ENCODE measurements around the gene PCBD1.

The PCBD1 gene

DNA sequence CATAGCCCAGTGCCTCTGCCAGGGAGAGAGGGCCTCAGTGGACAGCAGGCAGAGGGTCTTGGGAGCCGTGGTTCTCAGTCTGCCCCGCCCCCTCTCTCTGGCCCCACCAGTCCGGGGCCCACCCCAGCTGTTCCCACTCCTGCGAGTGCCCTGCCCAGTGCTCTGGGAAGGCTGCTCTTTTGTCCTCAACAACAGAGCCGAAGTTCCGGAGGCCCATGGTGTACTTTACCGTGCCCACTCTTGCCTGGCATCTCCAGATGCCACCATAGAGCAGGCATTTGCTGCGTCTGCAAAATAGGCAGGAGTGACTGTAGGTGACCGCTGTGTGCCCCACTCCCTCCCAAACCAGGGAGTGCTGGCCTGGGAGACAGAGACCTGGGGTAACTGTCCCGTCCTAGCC lies 29.3 kb upstream of the PCBD1 start:
- no peak for DNase-seq (ENCODE audit: low spot score)

DNA sequence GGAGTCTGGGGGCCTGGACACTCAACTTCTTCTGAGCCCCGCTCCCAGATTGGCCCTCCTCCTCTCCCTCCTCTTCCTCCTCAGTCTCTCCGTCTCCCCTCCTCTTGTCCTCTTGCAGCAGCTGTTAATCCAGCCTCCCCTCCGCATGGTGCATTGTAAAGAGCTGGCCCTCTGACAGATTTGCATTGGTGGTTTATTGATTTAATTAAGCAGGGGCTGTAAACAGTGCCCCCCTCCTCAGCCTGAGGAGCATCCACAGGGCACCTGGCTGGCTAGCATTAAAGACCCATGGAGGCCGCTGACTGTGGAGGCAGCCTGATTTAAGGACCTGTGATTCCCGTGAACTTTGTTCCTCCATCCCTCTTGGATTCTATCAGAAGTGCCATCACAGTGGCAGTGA lies 28.9 kb upstream of the PCBD1 start:
- no peak for DNase-seq (ENCODE audit: low spot score)

DNA sequence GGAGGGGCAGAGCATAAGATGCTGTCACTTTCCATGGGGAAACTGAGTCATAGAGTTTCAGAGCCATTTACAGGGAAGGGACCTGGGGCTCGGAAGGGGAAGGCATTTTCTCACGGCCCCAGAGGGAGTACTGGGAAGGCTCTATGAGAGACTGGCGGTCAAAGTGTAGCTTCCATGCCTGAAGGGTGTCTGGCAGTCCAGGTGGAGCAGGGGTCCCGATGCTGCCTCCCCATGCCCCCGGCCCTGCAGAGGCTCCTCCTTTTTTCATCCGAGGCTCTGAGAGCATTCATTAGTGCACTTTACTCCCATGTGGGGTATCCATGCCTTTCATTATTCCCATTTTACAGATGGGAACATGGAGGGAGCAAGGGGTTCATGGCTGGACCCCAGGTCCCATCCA lies 27.9 kb upstream of the PCBD1 start:
- DNase-seq (ENCODE audit: low spot score) = no peak

DNA sequence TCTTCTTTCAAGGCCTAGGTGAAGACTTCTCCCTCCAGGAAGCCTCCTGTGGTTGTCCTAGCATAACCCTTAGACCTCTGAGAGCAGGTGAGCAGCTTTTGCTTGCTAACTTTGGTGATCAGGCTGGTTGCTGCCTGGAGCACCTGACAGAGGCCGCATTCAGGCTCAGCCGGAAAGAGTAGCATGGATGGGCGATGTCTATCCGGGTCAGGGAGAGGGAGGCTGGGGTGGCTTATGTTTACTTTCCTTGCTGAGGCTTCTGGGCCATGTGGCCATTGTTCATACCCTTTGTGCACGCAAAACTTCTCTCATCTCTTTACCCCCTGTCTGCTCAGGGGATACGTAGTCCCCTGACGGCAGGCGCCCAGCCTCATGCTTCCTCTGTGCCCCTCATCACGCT lies 27.4 kb upstream of the PCBD1 start:
- no peak for DNase-seq (ENCODE audit: low spot score)

DNA sequence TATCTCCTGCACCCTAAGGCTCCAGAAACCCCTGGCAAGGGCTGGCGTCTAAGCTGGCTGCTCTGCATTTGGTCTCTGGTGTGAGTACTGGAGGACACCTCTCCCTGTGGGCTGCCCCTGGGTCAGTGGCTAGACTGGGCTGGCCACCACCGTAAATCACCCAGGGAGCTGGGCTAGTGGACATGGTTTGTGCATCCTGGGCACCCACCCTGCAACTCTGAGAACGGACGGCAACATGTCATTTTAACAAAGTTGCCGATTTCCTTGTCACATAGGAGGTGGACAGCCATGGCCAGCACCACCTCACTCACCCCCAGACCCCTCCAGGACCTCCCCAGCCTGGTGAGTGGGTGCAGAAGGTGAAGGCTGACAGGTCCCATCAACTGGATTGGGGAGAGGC lies 26.8 kb upstream of the PCBD1 start:
- no peak for DNase-seq (ENCODE audit: low spot score)

DNA sequence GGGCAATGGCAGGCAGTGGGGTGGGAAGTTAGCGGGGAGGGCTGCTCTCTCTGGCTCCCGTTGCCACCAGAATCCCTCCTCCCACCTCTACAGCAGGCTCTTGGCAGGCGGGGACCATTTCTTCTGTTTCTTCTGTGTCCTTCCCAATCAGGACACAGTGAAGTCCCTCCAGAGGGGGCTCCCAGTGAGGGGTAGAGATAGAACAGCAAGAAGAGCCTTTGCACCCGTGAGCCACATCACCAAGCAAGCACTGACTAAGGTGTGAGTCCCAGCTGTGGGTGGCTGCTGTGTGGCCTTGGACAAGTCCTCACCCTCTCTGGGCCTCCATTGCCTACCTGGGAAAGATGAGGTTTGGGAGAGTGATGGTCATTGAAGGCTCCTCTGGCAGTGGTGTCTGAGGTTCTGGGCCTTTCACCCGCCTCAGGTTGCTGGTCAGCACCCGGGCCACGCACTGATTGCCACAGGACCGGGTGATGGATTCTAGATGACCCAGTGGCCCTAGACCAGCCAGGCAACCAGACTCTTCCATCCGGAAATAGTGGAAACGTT lies 26.0 kb upstream of the PCBD1 start:
- DNase-seq (ENCODE audit: low spot score) = no peak

DNA sequence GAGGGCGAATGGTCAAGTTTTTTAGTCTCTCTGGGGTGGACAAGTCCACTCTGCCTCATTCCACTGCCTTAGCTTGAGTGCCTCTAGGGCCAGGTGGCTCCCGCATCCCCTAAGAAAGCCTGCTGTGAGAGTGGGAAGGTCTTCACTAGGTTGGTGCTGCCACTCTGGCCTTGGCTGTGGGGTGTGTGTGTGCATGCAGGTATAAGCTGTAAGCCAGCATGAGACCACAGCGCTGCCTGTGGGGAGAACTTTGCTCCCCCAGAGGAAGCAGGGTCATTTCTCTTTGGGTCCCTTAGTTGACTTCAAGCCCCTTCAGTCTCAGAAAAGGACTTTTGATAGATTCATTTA lies 25.5 kb upstream of the PCBD1 start:
- DNase-seq (ENCODE audit: low spot score) = no peak

DNA sequence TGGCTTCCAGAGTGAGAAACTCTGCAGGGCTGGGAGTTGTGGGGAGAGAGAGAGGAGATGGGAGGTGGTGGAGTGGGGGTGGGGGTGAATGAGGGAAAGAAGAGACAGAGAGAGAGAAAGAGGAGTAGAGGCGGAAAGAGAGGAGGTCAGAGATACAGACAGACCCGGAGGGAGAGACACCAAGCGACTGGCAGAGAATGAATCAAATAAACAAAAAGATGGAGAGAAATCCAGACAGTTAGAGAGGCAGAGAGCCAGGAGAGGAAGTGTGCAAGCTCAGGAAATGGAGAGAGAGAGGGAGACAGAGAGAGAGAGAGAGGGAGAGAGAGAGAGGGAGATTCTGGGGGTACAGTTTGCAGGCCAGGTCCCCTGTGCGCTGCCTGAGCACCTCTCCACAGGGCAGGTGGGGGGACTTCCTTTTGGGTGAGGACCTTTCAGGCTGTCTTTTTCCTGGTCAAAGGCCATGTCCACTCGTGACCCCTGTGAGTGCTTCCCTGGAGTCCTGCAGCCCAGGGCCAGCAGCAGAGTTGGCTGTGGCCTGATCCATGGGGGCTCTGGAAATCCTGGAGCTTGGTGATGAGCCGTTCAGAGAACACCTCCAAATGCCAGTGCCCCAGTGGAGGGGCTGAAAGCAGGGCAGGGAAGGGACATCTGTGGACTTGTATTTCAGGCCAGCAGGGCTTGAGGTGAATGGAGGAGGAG lies 25.0 kb upstream of the PCBD1 start:
- no peak for DNase-seq (ENCODE audit: low spot score)

DNA sequence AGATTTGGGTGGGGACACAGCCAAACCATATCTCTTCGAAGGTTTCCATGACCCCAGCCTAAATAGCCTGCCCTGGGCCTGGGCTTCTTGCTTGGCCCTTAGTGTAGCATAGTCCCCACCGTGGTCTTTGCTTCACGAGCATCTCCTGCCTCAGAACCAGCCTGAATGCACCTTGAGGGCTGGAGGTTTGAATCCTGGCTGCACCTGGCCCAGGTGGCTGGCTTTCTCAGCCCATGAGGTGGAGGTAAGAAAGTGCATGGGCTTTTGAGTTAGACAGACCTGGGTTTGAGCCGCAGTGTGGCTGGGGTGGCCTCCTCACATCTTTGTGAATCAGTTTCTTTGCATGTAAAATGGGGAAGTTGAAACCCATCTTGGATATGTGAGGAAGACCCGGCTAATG lies 24.2 kb upstream of the PCBD1 start:
- no peak for DNase-seq (ENCODE audit: low spot score)

DNA sequence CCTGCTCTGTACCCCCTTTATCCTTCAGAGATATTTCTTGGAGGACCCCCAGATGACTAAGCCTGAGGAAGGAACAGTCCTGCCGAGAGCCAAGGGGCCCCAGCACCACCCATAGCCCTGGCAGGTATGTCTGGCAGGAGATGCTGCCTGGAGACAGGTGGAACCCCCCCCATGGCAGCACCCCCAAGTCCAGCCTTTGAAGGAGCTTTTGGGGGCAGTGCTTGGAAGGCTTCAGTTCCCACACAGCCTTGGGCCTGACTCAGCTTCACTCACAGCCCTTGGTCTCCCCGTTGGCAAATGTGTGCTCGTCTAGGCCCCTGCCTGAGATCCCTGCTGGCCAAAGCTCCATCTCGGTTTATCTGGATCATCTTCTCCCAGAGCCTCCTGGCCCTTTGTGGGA lies 23.0 kb upstream of the PCBD1 start:
- DNase-seq (ENCODE audit: low spot score) = no peak

DNA sequence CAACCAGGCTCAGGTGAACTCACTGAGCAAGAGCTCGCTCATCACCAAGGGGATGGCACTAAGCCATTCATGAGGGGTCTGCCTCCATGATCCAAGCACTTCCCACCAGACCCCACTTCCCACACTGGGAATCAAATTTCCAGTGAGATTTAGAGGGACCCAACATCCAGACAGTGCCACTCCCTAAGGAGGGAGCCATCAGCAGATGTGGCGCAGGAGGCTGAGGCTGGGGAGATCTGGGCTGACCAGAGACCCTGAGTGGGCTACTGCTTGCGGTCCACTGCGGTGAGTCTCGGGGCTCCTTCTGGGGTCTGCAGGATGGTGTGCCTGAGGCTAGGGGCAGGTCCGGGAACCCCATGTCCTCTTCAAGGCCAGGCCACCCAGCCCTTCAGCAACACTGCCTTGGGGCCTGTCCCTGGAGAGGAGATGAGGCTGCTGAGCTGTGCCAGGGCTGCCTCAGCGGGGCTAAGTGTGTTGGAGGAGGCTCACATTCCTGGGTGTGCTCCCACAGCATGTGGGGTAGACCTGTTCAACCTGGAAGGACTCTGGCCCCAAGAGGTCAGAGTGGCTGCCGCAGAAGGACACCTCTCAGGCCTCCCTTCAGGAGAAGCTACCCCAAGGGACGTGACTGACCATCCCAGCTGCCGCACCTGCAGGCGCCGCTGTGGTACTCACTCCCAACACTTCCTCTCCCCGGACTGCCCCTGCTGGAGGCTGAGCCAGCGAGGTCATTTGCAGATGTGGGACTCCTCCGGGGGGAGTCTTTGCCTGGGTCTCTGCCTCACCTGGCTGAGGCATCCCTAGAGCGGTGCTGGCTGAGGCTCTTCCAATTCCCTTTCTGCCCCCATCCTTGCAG lies 22.3 kb upstream of the PCBD1 start:
- no peak for DNase-seq (ENCODE audit: low spot score)

DNA sequence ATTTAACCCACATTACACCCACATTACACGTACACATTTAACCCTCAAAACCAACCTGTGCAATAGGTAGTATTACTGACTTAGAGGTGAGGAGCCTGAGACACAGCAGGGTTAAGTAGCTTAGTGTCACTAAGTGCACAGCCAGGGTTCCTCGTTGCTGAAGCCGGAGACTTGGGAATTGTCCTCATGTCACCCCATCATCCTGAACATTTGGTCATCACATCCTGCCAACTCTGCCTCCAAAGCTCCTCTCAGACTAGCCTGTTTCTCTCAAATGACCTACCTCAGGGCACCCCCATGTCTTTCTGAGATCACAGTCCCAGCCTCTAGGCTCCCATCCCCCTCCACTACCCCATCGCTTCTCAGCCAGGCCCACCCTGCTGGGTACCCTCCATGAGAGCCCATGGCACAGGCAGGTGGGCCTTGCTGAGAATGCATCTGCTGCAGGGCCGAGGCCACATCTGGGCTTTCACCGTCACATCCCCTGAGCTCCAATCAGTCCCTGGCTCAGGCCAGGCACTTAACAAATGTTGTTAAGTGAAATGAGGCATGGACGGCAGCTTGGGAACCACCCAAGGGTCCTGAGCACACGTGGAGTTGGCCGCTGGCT lies 21.1 kb upstream of the PCBD1 start:
- DNase-seq (ENCODE audit: low spot score) = peak; percentile 41

DNA sequence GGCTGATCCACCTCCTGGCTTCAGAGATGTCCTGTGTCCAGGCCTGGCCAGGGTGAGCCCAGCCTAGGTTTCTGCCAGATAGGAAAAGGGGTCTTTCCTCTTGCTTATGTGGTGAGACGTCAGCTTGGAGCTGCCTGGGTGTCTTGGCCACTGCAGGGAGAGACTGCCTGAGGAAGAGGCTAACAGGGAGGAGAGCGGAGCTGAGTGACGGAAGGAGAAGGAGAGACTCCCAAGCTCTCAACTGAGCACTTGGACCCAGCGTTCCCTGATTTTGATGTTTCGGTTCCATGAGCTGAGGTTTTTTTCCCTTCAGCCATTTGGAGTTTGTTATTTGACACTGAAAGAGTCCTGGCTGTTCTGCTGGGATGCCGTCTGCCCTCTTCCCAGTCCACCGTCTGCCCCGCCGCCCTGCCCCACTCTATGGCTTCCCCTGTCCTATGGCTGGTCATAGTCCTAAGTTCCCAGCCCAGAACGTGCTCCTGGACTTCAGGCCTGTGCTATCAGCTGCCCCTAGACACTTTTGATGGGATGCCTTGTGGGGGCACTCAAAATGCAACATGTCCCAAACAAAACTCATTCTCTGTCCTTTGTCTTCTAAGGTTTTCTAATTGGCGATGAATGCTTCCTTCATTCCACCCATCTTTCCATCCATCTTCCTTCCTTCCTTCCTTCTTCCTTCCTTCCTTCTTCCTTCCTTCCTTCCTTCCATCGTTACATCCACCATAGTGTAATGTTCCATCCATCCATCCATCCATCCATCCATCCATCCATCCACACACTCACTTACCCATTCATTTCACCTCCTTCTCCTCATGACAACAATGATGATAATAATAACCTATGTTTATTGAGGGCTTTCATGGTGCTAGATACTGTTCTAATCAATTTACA lies 20.3 kb upstream of the PCBD1 start:
- DNase-seq (ENCODE audit: low spot score) = no peak

DNA sequence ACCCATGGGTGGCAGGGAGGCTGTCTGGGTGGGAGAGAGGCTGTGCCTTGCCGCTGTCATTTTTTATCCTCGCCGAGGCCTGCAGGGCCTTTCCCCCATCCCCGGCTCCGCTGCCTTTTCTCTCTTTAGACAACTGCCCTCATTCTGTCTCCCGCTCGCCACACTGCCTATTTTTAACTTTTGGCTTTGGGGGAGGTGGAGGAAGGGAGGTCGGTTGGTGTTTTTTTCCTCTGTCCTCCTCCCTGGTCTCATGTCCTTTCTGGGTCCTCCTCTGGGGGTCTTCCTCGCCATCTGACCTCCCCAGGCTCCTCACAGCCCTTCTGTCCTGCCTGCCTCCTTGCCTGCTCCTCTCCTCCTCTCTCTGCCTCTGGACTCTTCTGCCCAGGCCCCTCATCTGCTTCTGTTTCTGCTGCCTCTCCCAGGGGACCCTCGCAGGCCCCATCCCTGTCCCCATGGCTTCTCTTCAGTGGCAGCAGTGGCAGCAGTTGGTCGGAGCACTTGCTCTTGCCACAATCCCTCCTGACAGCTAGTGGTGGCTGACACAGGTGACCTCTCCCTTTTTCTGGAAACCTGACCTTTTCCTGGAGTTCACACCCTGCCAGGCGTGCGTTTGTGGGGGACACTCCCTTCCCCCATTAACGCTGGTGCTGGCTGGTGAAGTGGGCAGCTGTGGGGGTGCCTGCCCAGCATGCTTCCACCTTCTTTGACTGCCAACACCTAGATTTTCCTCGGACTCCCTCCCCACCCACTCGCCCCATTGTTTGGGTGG lies 19.5 kb upstream of the PCBD1 start:
- no peak for DNase-seq (ENCODE audit: low spot score)

DNA sequence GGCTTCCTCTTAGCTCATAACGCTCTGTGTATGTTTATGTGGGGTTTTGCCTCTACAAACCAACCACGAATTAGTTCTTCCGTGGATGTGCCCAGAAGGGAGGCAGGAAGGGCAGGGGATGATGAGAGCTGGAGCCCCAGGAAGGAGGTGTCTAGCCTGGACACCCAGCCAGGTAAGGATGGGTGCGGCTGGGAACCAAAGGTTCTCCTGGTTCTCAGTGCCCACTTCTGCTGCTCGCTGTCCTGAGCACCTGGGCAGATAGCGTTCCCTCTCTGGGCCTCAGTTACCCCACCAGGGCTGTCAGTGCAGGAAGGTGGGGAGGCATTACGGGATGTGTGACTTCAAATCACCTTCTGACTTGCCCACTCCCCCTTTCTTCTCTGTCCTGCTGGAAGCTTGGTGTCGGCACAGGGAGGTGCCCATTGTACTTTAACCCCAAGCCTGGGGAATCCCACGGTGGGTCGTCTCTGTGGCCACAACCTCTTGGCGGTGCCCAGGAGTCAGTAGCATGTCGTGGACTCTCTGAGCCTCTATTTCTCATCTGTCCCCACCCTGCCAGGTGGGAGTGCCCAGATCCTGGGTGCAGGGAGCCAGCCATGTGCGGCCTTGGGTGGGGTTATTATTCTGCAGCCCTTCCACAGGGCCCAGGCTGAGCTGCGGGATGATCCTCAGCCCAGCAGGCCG lies 18.7 kb upstream of the PCBD1 start:
- DNase-seq (ENCODE audit: low spot score) = no peak

DNA sequence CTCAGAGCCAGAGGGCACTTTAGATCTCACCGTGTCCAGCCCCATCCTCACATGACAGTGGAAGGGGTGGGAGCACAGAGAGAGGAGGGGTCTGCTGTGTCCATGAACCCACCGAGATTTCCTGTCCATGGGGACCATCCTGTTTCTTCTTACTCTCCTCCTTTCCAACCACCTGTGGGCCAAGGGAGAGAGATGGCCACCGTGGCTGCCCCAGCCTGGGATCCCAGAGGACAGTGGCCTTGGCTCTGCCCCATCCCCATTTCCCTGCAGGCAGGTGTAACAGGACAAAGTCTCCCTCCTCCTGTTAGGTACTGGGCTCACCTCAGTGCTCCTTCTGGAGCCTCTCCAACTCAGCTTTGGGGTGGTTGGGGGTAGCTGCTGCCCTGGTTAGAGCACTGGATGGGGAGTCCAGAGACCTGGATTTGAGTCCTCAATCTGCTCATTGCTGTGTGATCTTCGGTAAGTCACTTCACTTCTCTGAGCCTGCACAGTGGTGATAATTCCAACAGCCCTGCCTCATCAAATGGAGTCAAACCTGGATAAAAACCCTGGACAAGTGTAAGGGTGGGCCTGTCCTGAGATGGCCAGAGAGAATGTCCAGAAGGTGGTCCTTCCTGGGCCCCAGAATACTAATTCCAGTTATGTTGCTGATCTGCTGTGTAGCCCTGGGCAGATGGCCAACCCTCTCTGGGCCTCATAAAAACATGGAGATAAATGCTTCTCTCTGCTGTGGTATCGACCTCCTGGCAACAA lies 17.8 kb upstream of the PCBD1 start:
- no peak for DNase-seq (ENCODE audit: low spot score)

DNA sequence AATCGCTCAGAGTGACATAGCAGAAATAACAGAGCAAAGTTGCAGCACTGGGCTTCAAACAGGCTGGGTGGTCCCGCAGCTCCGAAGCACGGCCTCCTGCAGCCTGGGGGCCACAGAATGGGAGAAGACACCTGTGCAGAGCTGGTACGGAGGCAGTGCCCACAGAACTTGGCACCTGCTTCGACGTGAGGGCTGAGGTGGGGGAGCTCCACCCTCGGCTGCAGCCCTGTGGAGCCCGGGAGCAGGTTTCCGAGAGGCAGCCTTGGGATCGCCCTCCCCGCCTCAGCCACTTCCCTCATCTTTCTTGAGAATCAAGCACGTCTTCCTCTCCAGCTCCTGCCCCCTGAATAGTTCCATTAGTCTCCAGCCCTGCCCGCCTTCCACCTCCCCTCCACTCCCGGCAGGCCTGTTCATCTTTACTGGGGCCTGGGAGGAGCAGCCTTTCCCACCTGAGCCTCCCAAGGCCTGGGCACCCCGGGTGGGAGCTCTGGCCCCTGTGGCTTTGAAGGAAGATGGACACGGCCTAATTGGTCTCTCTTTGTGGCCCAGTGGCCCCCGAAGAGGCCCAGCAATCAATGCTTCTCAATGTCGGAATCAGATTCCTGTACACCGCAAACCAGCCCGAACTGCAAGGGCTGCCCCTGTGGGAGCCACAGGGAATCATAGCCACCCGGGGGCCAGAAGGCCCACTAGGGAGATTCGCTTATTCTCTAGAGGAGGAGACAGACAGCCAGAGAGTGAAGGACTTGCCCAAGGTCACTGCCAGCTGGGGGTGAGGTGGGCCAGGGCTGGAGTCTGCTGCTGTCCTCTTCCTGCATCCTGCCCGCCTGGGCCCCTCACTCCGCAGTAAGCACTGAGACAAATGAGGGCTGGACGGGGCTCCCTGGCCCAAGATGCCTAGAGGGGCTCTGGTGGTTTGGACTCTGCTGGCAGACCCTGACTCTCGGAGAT lies 17.0 kb upstream of the PCBD1 start:
- no peak for DNase-seq (ENCODE audit: low spot score)

DNA sequence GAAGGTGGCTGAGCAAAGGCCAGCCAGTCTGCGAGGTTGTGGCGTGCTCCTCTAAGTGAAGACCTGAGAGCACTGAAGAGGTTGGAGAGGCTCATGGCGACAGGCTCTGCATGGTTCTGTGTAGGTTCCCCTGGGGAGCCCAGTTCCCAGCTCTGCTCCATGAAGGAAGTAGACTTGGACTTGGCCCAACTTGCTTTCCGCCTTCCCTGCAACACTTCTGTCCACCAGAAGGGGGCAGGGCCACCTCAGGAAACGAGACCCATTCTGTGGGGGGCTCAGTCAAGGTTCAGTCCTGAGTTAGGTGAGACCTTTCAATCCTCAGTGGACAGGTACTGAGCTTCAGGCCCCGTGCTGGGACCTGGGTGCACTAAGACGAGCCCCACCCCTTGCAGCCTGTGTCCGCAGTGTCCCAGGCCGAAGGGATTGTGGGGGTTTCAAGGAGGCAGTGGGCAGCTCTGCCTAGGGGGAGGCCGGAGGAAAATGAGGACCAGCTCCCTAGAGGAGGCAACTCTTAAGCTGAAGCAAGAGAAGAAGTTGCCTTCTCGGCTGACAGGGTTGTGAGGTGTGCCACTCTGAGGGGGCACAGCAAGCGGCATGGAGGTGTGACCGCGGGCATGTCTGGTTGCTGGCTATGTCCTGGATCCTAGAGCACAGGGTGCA lies 15.0 kb upstream of the PCBD1 start:
- DNase-seq (ENCODE audit: low spot score) = peak; percentile 77

Measured in cerebellar cortex (tissue), 1 donor.